ENCODE data around the gene MEF2A. TPM values are rescaled to one million over a fixed set of nuclear protein-coding genes. Genes with fewer than 3 reads are reported as not detected.

The MEF2A gene
- total RNA-seq, 2 donors from 2014 or later: 20.1 to 36.8 TPM

GRCh38 chr15:99680276-99680675 lies 114.5 kb downstream of the MEF2A start:
- intact Hi-C loops (cut with DNase I): no loop called here
- H3K27ac ChIP-seq: no peak overlapping the region
- no peak for TF ChIP-seq CTCF (IDR thresholded peaks at IDR 0.05)
- H3K4me3 ChIP-seq: no peak overlapping the region
- no peak for DNase-seq
- H3K27me3 ChIP-seq: no peaks in the 10 kb centered on the region
- H3K9me3 ChIP-seq: no peaks in the 10 kb centered on the region
- no peaks in the 10 kb centered on the region for H3K4me1 ChIP-seq
- H3K9ac ChIP-seq (ENCODE audit: low read depth in 2 of 2, low read length in 2 of 2): no peak overlapping the region
- H3K36me3 ChIP-seq: no peaks in the 10 kb centered on the region

DNA sequence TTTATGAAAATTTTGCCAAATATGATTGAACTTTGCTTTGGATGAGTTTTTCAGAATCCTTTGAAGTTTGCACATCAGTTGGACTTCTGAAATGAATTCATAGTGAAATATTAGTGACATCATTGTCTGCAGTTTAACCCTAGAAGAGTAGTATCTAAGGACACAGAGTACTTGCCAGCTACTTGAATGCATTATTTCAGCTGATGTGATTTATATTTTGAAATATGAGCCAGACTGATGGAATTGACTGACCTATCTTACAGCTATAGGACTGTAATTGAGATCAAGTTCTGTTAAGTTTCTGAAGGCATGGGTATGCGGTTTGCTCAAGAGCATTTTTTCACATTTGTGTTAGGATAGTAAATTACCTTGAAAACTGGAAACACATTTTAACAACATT lies 116.2 kb downstream of the MEF2A start:
- DNase-seq: no peak
- Histone ChIP-seq H3K27me3 (no peaks in the 10 kb centered on the region), H3K27ac (no peak overlapping the region), H3K9me3 (no peaks in the 10 kb centered on the region), H3K4me1 (no peaks in the 10 kb centered on the region), H3K36me3 (no peaks in the 10 kb centered on the region), H3K4me3 (no peak overlapping the region), H3K9ac (ENCODE audit: low read depth in 2 of 2, low read length in 2 of 2) (no peak overlapping the region)
- TF ChIP-seq CTCF (IDR thresholded peaks at IDR 0.05): no peak
- intact Hi-C loops (cut with DNase I): no loop called here

- H3K27me3 ChIP-seq: no peaks in the 10 kb centered on the region
- no peak overlapping the region for H3K27ac ChIP-seq
- no peak for TF ChIP-seq CTCF (IDR thresholded peaks at IDR 0.05)
- H3K9ac ChIP-seq (ENCODE audit: low read depth in 2 of 2, low read length in 2 of 2): no peak overlapping the region
- H3K9me3 ChIP-seq: no peaks in the 10 kb centered on the region
- H3K4me3 ChIP-seq: no peak overlapping the region
- intact Hi-C loops (cut with DNase I): no loop called here
- H3K36me3 ChIP-seq: no peaks in the 10 kb centered on the region
- DNase-seq: no peak
- H3K4me1 ChIP-seq: no peaks in the 10 kb centered on the region
Observed at GRCh38 chr15:99682455-99682854, 116.7 kb downstream of the MEF2A start.

DNA sequence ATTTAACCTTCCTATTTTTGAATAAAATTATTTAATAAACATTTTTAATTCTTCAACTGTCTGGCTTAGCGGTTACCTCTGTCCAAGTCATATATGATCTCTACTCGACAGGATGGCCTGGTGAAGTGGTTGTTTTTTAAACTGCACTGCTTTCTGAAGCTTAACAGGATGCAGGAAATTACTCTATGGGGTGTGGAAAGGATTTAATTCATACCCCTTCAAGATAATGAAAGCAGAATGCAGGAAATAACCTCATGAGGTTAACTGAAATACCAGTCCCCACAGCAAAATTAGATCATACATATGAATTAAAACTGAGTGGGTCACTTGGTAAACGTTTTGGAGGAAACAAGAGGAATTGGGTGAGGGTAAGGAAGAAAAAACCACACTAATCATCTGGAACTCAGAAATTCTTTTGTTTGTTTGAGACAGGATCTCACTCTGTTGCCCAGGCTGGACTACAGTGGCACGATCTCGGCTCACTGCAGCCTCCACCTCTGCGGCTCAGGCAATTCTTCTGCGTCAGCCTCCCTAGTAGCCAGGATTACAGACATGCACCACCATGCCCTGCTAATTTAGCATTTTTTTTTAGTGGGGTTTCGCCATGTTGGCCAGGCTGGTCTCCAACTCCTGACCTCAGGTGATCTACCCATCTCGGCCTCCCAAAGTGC lies 117.4 kb downstream of the MEF2A start:
- H3K36me3 ChIP-seq: no peaks in the 10 kb centered on the region
- DNase-seq: no peak
- H3K4me1 ChIP-seq: no peaks in the 10 kb centered on the region
- H3K27ac ChIP-seq: no peak overlapping the region
- H3K9ac ChIP-seq (ENCODE audit: low read depth in 2 of 2, low read length in 2 of 2): no peak overlapping the region
- H3K4me3 ChIP-seq: no peak overlapping the region
- no peak for TF ChIP-seq CTCF (IDR thresholded peaks at IDR 0.05)
- intact Hi-C loops (cut with DNase I): no loop called here
- H3K9me3 ChIP-seq: no peaks in the 10 kb centered on the region
- H3K27me3 ChIP-seq: no peaks in the 10 kb centered on the region

DNA sequence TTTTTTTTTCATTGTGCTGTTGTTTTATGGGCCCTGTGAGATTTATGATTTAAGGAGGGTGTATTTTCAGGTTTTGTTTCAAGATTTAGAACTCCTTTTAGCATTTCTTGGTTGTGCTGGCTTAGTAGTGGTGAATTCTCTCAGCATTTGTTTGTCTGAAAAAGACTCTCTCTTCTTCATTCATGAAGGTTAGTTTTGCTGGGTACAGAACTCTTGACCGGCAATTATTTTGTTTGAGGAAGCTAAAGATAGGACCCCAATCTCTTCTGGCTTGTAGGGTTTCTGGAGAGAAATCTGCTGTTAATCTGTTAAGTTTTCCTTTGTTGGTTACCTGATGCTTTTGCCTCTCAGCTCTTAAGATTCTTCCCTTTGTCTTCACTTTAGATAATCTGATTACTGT lies 120.5 kb downstream of the MEF2A start:
- Histone ChIP-seq H3K9ac (ENCODE audit: low read depth in 2 of 2, low read length in 2 of 2) (no peak overlapping the region), H3K27me3 (no peaks in the 10 kb centered on the region), H3K4me3 (no peak overlapping the region), H3K36me3 (no peaks in the 10 kb centered on the region), H3K27ac (no peak overlapping the region), H3K4me1 (no peaks in the 10 kb centered on the region), H3K9me3 (no peaks in the 10 kb centered on the region)
- no peak for DNase-seq
- no peak for TF ChIP-seq CTCF (IDR thresholded peaks at IDR 0.05)
- intact Hi-C loops (cut with DNase I): no loop called here

Data from colonic mucosa (tissue), 4 donors.